GM12874 (cell line): Measurements from ENCODE around the gene ADARB2.

ENCODE experiments used
- TF ChIP-seq, protein P1 (sequence below): IDR thresholded peaks from 2 replicates; pipeline ENCODE4 v1.5.1; 2011; ENCODE audit warnings: low read depth, mild to moderate bottlenecking, control low read depth, low read length, moderate library complexity; ENCODE audit not compliant: insufficient read depth

Gene ADARB2

DNA sequence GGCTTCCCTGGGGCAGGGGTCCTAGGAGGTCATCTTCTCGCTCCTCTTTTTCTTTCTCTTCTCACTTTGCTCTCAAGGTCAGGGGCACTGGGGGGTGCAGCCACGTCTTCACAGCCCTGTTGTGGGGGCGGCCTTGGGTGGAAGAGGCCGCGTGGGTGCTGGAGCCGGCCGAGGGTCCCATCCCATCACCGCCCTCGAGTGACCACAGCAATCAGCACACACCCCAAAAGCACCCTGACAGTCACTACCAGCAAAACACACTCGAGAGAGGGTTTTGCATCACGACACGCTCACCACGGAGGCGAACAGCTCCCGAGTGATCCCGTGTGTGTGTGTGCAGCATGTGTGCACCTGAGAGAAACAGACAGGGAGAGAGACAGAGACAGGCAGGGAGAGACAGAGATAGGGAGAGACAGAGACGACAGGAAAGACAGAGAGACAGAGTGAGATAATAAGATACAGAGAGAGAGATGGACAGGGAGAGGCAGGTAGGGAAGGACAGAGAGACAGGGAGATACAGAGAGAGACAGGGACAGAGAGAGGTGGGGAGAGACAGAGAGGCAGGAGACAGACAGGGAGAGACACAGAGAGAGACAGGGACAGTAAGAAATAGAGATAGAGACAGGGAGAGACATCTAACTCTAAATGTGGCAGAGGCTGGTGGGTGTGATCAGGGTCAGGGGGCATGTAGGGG is 580.3 kb downstream of the ADARB2 start:
- TF ChIP-seq, protein P1, sequence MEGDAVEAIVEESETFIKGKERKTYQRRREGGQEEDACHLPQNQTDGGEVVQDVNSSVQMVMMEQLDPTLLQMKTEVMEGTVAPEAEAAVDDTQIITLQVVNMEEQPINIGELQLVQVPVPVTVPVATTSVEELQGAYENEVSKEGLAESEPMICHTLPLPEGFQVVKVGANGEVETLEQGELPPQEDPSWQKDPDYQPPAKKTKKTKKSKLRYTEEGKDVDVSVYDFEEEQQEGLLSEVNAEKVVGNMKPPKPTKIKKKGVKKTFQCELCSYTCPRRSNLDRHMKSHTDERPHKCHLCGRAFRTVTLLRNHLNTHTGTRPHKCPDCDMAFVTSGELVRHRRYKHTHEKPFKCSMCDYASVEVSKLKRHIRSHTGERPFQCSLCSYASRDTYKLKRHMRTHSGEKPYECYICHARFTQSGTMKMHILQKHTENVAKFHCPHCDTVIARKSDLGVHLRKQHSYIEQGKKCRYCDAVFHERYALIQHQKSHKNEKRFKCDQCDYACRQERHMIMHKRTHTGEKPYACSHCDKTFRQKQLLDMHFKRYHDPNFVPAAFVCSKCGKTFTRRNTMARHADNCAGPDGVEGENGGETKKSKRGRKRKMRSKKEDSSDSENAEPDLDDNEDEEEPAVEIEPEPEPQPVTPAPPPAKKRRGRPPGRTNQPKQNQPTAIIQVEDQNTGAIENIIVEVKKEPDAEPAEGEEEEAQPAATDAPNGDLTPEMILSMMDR, result no peak

GRCh38 chr10:1156616-1156886 is 580.8 kb downstream of the ADARB2 start:
- TF ChIP-seq, protein P1, result no peak

GRCh38 chr10:1155791-1156615 is 581.3 kb downstream of the ADARB2 start:
- TF ChIP-seq, protein P1, result no peak

GRCh38 chr10:1154531-1155295 is 582.6 kb downstream of the ADARB2 start:
- TF ChIP-seq, protein P1, result no peak

DNA sequence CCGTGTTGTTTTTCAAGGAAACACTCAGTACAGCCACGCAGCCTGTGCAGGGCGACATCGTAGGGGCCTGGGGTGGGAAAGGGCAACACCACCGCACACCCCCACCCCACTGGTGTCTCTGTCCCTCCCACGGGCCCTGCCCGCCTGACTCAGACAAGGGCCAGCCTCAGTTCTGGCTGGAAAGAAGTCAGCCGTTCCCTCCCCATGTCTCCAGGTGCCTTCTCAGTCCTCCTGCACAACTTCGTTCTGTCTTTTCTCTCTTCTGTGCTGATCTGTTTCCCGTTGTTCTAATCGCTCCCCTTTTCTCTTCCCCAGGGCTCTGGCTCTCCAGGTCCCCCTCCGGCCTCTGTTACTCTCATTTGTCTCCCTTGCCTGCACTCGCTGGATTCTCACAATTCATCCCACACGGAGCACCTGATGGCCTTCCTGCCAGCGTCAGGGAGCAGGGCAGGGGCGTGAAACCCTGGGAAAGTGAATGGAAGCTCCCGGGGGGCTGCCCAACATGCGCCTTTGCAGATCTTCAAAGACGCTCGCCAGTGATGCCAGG is 583.4 kb downstream of the ADARB2 start:
- TF ChIP-seq, protein P1, result no peak

DNA sequence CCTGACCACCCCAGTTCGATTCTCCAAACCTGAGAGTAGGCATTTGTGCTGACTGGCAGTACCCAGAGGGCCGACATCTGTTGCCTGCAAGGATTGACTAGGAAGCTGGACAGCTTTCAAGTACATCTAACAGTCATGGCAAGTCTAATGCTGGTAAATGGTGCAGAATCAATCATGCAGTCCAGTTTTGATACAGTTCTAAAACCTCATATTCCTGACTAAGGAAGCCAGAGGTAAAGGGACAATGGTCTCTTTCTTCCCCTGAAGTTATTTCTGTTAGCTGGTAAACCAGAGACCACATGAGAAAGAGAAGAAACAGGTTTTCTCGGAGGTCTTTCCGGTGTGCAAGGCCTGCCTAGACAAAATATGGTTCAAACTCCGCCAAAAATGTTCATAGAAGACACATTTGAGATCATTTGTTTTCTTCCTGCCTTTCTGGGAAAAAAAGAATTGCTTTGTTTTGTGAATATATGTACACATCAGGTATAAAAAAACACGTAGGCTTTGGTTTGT is 584.0 kb downstream of the ADARB2 start:
- TF ChIP-seq, protein P1, result no peak
